ENCODE measurements around the gene C16orf82. TPM values are rescaled to one million over a fixed set of nuclear protein-coding genes. Genes with fewer than 3 reads are reported as not detected.

Gene C16orf82
- total and polyA plus RNA-seq, 2 of the 8 experiments (the other 6 are each of a cell fraction or from before 2014, with no cell fraction given) = not detected

- no peak for TF ChIP-seq CHD7 (IDR thresholded peaks at IDR 0.05; ENCODE audit: insufficient replicate concordance, low read length)
- no peak for TF ChIP-seq CTCF (IDR thresholded peaks at IDR 0.05; ENCODE audit: control extremely low read depth in 1 of 3, insufficient read depth in 1 of 3, low read depth in 1 of 3, low read length in 3 of 3)
- TF ChIP-seq CBX5 (IDR thresholded peaks at IDR 0.05; ENCODE audit: low read depth, low read length) = no peak
- TF ChIP-seq KDM1A (IDR thresholded peaks at IDR 0.05; ENCODE audit: borderline replicate concordance, low read length) = no peak
- TF ChIP-seq TAF1 (IDR thresholded peaks at IDR 0.05; ENCODE audit: low read depth, low read length) = no peak
Observed at GRCh38 chr16:27108826-27109665, 42.3 kb downstream of the C16orf82 start (continued).
